Measurements from ENCODE around the gene PHC2. TPM values are rescaled to one million over a fixed set of nuclear protein-coding genes. Genes with fewer than 3 reads are reported as not detected.

Gene PHC2
- total and polyA plus RNA-seq, 9 of the 15 experiments (the other 6 are each of a cell fraction or from before 2014, with no cell fraction given), result 3.1 to 67.6 (median 34.6) TPM

- no peak overlapping the region for H3K27ac ChIP-seq (ENCODE audit: extremely low read depth, low read depth, low read length)
- no peak for ATAC-seq
- no peaks in the 10 kb centered on the region for H3K27me3 ChIP-seq (ENCODE audit: control insufficient read depth in 2 of 2, insufficient read depth in 2 of 2, low read length in 2 of 2)
- H3K9me1 ChIP-seq (ENCODE audit: control insufficient read depth, insufficient read depth, low read length), result peaks cover 3% of the 10 kb centered on the region
- peaks cover 2 to 9% of the 10 kb centered on the region in 2 experiments; a peak in 4 of 5 replicates for H3K4me1 ChIP-seq (replicated peaks in 1 of 2; ENCODE audit: control insufficient read depth in 2 of 2, insufficient read depth in 2 of 2, low read length in 2 of 2)
- POLR2A ChIA-PET, result interaction anchor here (1.3 kb wide), 1 partner anchor 11 kb away, joined by 4 read pairs; no protein-coding TSS in a partner anchor
- no peak overlapping the region for H3K4me3 ChIP-seq
- FAIRE-seq, result no peak
- H3K36me3 ChIP-seq (ENCODE audit: control insufficient read depth, insufficient read depth, low read length), result peaks cover 62% of the 10 kb centered on the region
- DNase-seq (ENCODE audit: extremely low read depth in 1 of 4, low spot score in 3 of 4), result no peak
- intact Hi-C loops (cut with micrococcal nuclease) (no loop called here), in situ Hi-C loops (cut with MboI) (no loop called here)
- peaks cover 8% of the 10 kb centered on the region; the same call in 2 of the 3 replicates for H3K79me2 ChIP-seq (ENCODE audit: control insufficient read depth, insufficient read depth, low read length)
- H3K9ac ChIP-seq (ENCODE audit: insufficient read depth in 1 of 2, low read depth in 2 of 2, low read length in 2 of 2), result no peak overlapping the region
- CTCF ChIA-PET (ENCODE audit: low intra/inter-chr PET ratio), result no interaction called here
- BruUV-seq (replicated peaks), result no TSS peak
- no peak overlapping the region for H2AFZ ChIP-seq (ENCODE audit: low read depth, low read length)
- TF ChIP-seq MTF1 (CRISPR knock-in tag; IDR thresholded peaks at IDR 0.05; ENCODE audit: borderline replicate concordance), result no peak
- TF ChIP-seq TCF7L2 (IDR thresholded peaks at IDR 0.05; ENCODE audit: low read depth, low read length), result no peak
- no peak for TF ChIP-seq KLF16 (IDR thresholded peaks at IDR 0.05)
- TF ChIP-seq TOE1 (IDR thresholded peaks at IDR 0.05; ENCODE audit: borderline replicate concordance), result no peak
- TF ChIP-seq TOE1 (CRISPR knock-in tag; IDR thresholded peaks at IDR 0.05; ENCODE audit: borderline replicate concordance, low read depth), result no peak
- no peak for TF ChIP-seq FOXM1 (IDR thresholded peaks at IDR 0.05; ENCODE audit: low read depth)
- TF ChIP-seq FOXM1 (CRISPR knock-in tag; IDR thresholded peaks at IDR 0.05; ENCODE audit: low read depth), result no peak
- no peak for TF ChIP-seq SUPT5H (IDR thresholded peaks at IDR 0.05)
- TF ChIP-seq SMARCA5 (IDR thresholded peaks at IDR 0.05), result no peak
- no peak for TF ChIP-seq COPS2 (conservative IDR thresholded peaks at IDR 0.05)
- TF ChIP-seq TCF7 (IDR thresholded peaks at IDR 0.05; ENCODE audit: borderline replicate concordance), result no peak
- TF ChIP-seq ZNF668 (CRISPR knock-in tag; IDR thresholded peaks at IDR 0.05), result no peak
- no peak for TF ChIP-seq PTTG1 (tag; IDR thresholded peaks at IDR 0.05; ENCODE audit: low read depth)
- no peak for TF ChIP-seq ZHX1 (conservative IDR thresholded peaks at IDR 0.05; ENCODE audit: low read length)
- TF ChIP-seq ID3 (CRISPR knock-in tag; IDR thresholded peaks at IDR 0.05), result no peak
- TF ChIP-seq ID3 (tag; IDR thresholded peaks at IDR 0.05), result no peak
- TF ChIP-seq SMC3 (conservative IDR thresholded peaks at IDR 0.05; ENCODE audit: insufficient read depth, low read depth, low read length), result no peak
- no peak for TF ChIP-seq E2F5 (CRISPR knock-in tag; IDR thresholded peaks at IDR 0.05)
- no peak for TF ChIP-seq E2F3 (CRISPR knock-in tag; IDR thresholded peaks at IDR 0.05)
- TF ChIP-seq FOXK2 (conservative IDR thresholded peaks at IDR 0.05 in 1 of 2, IDR thresholded peaks at IDR 0.05 in 1 of 2; ENCODE audit: low read depth in 2 of 2), result no peak
- H4K20me1 ChIP-seq (replicated peaks; ENCODE audit: control insufficient read depth, insufficient read depth, low read length), result peaks cover 19% of the 10 kb centered on the region
- H3K4me2 ChIP-seq (ENCODE audit: insufficient read depth, low read length), result no peak overlapping the region
- 89% methylated on average over 17 of the region's 17 CpGs for WGBS (ENCODE audit: insufficient coverage, low coverage, missing lambda C conversion rate)
- no peaks in the 10 kb centered on the region for H3K9me3 ChIP-seq (replicated peaks; ENCODE audit: control insufficient read depth, insufficient read depth, low read depth, low read length)
These were observed 96.8 kb downstream of the PHC2 start for GRCh38 chr1:33334081-33334552.

Data from K562 (cell line).